ENCODE results near the gene CTNNA2.

GRCh38 chr2:80048296-80048695 is 535.4 kb downstream of the CTNNA2 start:
- TF ChIP-seq CTCF (IDR thresholded peaks at IDR 0.05; ENCODE audit: low read depth, low read length) (no peak), EZH2phosphoT487 (IDR thresholded peaks at IDR 0.05; ENCODE audit: low read depth) (no peak)

Measured in OCI-LY3 (cell line).